Measurements from ENCODE around the gene RGL4.
"Not testable (repeated sequence)": the region's sequence is repeated elsewhere in the genome, so short reads cannot be mapped to it uniquely, and the experiment has no call there.

Gene RGL4

DNA sequence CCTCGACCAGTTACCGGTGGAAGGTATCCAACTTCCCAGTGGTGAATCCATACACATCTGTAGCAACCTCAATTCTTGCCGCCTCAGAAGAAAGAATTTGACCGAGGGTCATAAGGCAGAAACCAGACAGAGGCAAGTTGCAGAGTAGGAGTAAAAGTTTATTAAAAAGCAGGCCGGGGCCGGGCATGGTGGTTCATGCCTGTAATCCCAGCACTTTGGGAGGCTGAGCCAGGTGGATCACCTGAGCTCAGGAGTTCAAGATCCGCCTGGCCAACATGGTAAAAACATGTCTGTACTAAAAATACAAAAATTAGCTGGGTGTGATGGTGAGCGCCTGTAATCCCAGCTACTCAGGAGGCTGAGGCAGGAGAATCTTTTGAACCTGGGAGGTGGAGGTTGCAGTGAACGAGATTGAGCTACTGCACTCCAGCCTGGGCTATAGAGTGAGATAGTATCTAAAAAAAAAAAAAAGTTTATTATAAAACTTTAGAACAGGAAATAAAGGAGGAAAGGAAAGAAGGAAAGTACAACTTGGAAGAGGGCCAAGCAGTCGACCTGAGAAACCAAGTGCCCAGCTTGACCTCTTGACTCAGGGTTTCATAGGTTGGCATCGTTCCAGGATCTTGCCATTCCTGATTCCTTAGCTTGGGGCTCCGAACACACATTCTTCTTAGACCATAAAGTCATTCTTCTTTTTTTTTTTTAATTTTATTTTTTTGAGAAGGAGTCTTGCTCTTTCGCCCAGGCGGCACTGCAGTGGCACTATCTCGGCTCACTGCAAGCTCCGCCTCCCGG, 27.8 kb downstream of the RGL4 start:
- DNase-seq (ENCODE audit: extremely low spot score, insufficient read length, low read depth) (no peak), FAIRE-seq (no peak)

DNA sequence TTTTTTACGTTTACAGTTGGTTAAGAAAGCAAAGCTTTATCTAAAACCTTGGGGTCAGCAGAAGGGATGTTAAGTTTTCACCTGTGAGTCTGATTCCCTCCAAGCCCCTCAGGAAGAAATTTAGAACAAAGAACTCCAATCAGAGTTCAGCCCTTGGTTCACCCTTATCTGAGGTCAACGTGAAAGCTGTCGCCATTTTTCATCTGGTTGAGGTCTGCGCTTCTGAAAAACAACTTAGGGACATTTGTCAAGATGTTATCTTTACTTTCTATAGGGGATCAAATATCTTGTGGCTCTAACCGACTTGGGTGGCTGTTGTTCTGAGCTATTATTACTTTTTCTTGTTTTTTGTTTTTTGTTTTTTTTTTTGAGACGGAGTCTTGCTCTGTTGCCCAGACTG, 30.0 kb downstream of the RGL4 start:
- FAIRE-seq (no peak), DNase-seq (ENCODE audit: extremely low spot score, insufficient read length, low read depth) (no peak)

- no peak for FAIRE-seq
- DNase-seq (ENCODE audit: extremely low spot score, insufficient read length, low read depth): no peak
Observed at GRCh38 chr22:23722160-23722559, 31.3 kb downstream of the RGL4 start.

DNA sequence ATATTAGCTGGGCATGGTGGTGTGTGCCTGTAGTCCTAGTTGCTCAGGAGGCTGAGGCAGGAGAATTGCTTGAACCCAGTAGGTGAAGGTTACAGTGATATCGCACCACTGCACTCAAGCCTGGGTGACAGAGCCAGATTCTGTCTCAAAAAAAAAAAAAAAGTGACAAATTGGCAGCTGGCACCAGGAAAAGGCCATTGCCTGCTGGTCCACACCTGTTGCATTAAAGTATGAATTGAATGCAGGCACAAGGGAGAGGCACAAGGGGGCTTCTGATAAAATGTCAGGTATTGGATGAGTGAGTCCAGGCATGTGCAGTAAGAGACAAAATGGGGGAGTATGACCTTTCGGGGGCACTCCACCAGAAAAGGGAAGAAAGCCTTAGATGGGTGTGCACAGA, 31.9 kb downstream of the RGL4 start:
- no peak for FAIRE-seq

DNA sequence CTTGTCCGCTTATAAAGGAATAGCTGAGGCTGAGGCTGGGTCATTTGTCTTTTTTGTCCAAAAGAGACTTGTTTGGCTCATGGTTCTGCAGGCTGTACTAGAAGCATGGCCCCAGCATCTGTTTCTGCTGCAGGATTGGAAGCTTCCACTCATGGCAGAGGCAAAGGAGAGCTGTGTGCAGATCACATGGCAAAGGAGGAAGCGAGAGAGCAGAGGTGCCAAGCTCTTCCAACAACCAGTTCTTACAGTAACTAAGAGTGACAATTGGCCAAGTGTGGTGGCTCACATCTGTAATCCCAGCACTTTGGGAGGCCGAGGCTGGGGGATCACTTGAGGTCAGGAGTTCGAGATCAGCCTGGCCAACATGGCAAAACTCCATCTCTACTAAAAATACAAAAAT, 37.3 kb downstream of the RGL4 start:
- DNase-seq (ENCODE audit: extremely low spot score, insufficient read length, low read depth); FAIRE-seq: not testable (repeated sequence)

More for the DNA sequence above, 31.9 kb downstream of the RGL4 start:
- DNase-seq (ENCODE audit: extremely low spot score, insufficient read length, low read depth): no peak

DNA sequence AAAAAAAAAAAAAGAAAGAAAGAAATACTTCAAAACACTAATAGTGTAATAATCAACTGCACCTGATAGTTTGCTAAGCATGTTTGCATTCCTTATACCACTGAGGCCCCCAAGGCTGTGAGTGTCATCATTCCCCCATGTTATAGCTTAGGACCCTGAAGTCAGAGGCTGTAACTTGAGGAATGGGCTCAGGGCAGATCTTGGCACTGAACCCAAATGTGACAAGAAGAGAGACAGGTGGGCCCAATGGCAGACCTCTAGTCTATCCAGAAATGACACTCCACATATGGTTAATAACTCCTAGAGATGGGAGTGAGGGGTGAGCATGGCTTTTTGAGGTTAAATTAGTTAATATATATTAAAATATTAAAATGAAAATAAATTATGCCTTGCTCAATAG, 46.9 kb downstream of the RGL4 start:
- no peak for FAIRE-seq
- no peak for DNase-seq (ENCODE audit: extremely low spot score, insufficient read length, low read depth)

DNA sequence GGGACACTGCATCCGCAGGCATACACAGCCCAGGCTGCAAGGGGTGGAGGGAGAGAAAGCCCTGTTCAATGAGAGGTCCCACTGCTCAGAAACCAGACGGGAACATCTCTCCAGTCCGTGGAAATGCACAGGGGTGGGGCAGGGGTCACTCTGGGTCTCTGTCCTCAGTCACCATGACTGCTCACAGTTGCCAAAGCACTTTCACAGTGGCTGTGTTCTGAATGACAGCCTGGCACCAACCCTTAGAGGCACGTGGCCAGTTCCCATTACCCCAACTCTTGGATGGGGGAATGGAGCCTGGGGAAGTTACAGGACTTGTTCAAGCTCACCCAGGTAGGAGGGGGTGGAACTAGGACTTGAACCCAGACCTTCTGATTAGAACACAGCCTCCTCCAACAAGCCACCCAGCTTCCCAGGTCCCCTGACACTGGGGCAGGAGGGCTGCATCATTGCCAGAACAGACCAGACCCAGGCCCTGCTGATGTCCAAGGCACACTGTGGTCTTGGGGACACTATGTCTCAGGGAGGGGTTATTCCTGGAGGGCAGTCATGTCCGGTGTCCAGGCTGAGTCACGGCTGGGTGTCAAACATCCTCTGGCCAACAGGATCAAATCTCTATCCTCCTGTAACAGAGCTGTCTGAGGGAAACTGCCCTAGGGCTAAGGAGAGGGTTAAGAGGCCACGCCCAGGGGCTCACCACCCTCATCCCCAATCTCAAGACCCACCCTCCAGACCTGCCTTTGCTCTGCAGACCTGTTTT, 51.9 kb downstream of the RGL4 start:
- no peak for FAIRE-seq
- no peak for DNase-seq (ENCODE audit: extremely low spot score, insufficient read length, low read depth)

DNA sequence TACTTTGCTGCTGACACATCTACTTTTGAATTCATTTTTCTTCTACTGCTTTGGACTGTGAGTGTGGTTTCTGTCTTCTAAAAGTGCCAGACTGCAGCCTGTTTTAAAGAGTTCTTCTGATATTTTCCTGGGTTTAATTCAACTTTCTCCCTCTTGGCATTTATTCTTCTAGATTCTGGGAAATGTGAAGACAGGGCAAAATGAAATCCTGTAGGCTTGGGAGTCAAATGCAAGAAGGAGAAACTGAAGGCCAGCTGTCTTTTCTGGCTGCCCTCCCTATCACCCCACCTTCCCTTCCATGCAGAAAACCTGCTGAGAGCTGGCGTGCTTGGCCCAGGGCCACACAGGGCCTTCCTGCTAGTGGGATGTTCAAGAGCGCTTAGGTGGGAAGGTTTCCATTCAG, 52.5 kb downstream of the RGL4 start:
- DNase-seq (ENCODE audit: extremely low spot score, insufficient read length, low read depth) (no peak), FAIRE-seq (no peak)

GRCh38 chr22:23744001-23744400, 53.2 kb downstream of the RGL4 start:
- FAIRE-seq (no peak), DNase-seq (ENCODE audit: extremely low spot score, insufficient read length, low read depth) (no peak)

DNA sequence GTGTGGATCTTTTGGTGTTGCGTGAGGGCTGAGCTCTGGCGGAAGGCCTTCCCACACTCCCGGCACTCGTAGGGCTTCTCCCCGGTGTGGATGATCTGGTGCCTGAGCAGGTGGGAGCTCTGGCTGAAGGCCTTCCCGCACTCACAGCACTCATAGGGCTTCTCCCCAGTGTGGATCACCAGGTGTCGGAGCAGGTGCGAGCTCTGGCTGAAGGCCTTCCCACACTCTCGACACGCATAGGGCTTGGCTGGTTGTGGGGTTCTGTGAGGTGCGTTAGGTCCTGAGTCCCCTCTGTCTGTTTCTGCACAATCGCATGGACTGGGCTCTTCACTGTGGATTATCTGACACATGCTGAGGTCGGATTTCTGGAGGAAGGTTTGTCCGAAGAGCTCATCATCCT, 53.7 kb downstream of the RGL4 start:
- DNase-seq (ENCODE audit: extremely low spot score, insufficient read length, low read depth): no peak
- no peak for FAIRE-seq

GRCh38 chr22:23745791-23746190, 55.0 kb downstream of the RGL4 start:
- DNase-seq (ENCODE audit: extremely low spot score, insufficient read length, low read depth) (no peak), FAIRE-seq (no peak)

Measured in GM18507 (cell line).